ENCODE results near the gene MRPL2.

GRCh38 chr6:43103253-43103876 is 44.1 kb upstream of the MRPL2 start:
- no peak for TF ChIP-seq FOXA1 (IDR thresholded peaks at IDR 0.05)
- TF ChIP-seq CTCF (IDR thresholded peaks at IDR 0.05; ENCODE audit: low read depth, low read length, missing input control), result no peak
- no peak for TF ChIP-seq YY1 (IDR thresholded peaks at IDR 0.05)
- TF ChIP-seq JUND (IDR thresholded peaks at IDR 0.05), result no peak
- TF ChIP-seq ZBTB33 (IDR thresholded peaks at IDR 0.05), result no peak
- TF ChIP-seq MAX (IDR thresholded peaks at IDR 0.05), result no peak
- TF ChIP-seq SP1 (IDR thresholded peaks at IDR 0.05), result no peak
- TF ChIP-seq REST (IDR thresholded peaks at IDR 0.05), result no peak
- no peak for TF ChIP-seq RAD21 (IDR thresholded peaks at IDR 0.05)
- no peak for TF ChIP-seq ATF3 (IDR thresholded peaks at IDR 0.05)
- no peak for TF ChIP-seq TAF1 (conservative IDR thresholded peaks at IDR 0.05)
- TF ChIP-seq NR2F2 (IDR thresholded peaks at IDR 0.05), result no peak
- TF ChIP-seq RXRA (IDR thresholded peaks at IDR 0.05), result no peak
- TF ChIP-seq EGR1 (IDR thresholded peaks at IDR 0.05; ENCODE audit: low read depth in 2 of 2), result no peak

Data from liver (tissue), 3 donors.